Upper lobe of left lung (tissue), 6 donors: ENCODE data around the gene PREPL. TPM values are rescaled to one million over a fixed set of nuclear protein-coding genes. Genes with fewer than 3 reads are reported as not detected.

Source experiments
- ATAC-seq, 2 donors: fragments of 200-7000 bp; cut with Tn5 transposase; one replicate each; pipeline ENCODE4 v1.9.1; 2022; ENCODE audit warnings: mild to moderate bottlenecking in 2 of 2, moderate library complexity in 2 of 2; ENCODE audit not compliant: low FRiP score in 2 of 2
- DNase-seq, 2 donors: peaks; one replicate each; pipeline ENCODE4 v3.0.0-alpha.2; 2019 to 2020
- H3K27ac ChIP-seq, 4 donors: fragments of 200-600 bp; sonication (generic); one replicate each; pipeline ENCODE4 v1.5.1; 2016 to 2019
- H3K27me3 ChIP-seq, 4 donors: fragments of 200-600 bp; sonication (generic); one replicate each; pipeline ENCODE4 v1.5.1; 2017 to 2019
- H3K36me3 ChIP-seq, 4 donors: fragments of 200-600 bp; sonication (generic); one replicate each; pipeline ENCODE4 v1.5.1; 2016 to 2019
- H3K4me1 ChIP-seq, 4 donors: fragments of 200-600 bp; sonication (generic); one replicate each; pipeline ENCODE4 v1.5.1; 2018 to 2019
- H3K4me3 ChIP-seq, 4 donors: fragments of 200-600 bp; sonication (generic); one replicate each; pipeline ENCODE4 v1.5.1; 2017 to 2019; ENCODE audit warnings: mild to moderate bottlenecking in 2 of 4, moderate library complexity in 1 of 4
- H3K9me3 ChIP-seq, 4 donors: fragments of 200-600 bp; sonication (generic); one replicate each; pipeline ENCODE4 v1.5.1; 2018 to 2019
- EP300 ChIP-seq, 4 donors: sonication (generic); formaldehyde crosslinking; IDR thresholded peaks; one replicate each; pipeline ENCODE4 v1.5.1; 2017; ENCODE audit warnings: antibody characterized with exemption in 4 of 4, control low read depth in 2 of 4
- POLR2A ChIP-seq, 4 donors: fragments of 450-650 bp; IDR thresholded peaks; one replicate each; pipeline ENCODE4 v1.5.1; 2016 to 2017; ENCODE audit warnings: antibody characterized with exemption in 4 of 4, mild to moderate bottlenecking in 2 of 4
- POLR2AphosphoS5 ChIP-seq, 2 donors: sonication (generic); formaldehyde crosslinking; IDR thresholded peaks; one replicate each; pipeline ENCODE4 v1.5.1; 2017; ENCODE audit warnings: antibody characterized with exemption in 2 of 2
- WGBS, 2 donors: methylation state at CpG; one replicate each; pipeline ENCODE4 v1.1.5; 2017 to 2018; 5-methylcytosine and 5-hydroxymethylcytosine counted together
- total RNA-seq, 6 donors: library from RNA; depleted of rRNA in 4 of 6; stranded (reverse); fragments of >200 nt in 4 of 6; gene quantifications; one replicate each; pipeline versions ENCODE4 v1.1.0 to v1.2.1, GENCODE V29; 2016 to 2021
- TF ChIP-seq, protein P1 (sequence below), 6 experiments: fragments of 450-650 bp in 4 of 6; fragments of 200-600 bp in 2 of 6; sonication (generic) in 2 of 6; IDR thresholded peaks; one replicate each; pipeline ENCODE4 v1.5.1; 2016 to 2019; ENCODE audit warnings: antibody characterized with exemption in 6 of 6
- donor health status: DM: no; HTN: no; CAD: no; lungs with moderate emphysema.
- donor health status: DM: no; HTN: yes; CAD: no; lungs with severe emphysema.

PREPL gene
- total RNA-seq, 6 donors from 2014 or later, result 21.4 to 54.9 (median 34.2) TPM

DNA sequence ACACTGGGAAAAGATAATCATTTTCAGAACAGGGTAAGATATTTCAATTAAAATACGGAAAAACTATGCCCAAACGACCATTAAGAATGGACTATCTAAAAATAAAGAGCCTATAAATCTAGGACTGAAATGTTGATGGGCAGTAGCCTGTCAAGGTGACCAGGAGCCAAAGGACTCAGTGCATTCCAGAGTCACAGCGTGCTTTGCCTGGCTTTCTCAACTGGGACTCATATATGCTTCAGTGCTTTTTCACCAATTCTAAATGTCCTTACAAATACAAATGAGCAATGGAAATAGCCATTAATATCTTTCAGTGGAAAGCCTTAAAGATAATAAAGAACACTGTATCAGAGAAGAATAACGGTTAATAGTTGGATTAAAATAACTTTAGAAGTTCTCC is 35.4 kb downstream of the PREPL start:
- TF ChIP-seq POLR2A (IDR thresholded peaks at IDR 0.05) (no peak), EP300 (IDR thresholded peaks at IDR 0.05) (no peak), POLR2AphosphoS5 (IDR thresholded peaks at IDR 0.05) (no peak)
- TF ChIP-seq, protein P1, sequence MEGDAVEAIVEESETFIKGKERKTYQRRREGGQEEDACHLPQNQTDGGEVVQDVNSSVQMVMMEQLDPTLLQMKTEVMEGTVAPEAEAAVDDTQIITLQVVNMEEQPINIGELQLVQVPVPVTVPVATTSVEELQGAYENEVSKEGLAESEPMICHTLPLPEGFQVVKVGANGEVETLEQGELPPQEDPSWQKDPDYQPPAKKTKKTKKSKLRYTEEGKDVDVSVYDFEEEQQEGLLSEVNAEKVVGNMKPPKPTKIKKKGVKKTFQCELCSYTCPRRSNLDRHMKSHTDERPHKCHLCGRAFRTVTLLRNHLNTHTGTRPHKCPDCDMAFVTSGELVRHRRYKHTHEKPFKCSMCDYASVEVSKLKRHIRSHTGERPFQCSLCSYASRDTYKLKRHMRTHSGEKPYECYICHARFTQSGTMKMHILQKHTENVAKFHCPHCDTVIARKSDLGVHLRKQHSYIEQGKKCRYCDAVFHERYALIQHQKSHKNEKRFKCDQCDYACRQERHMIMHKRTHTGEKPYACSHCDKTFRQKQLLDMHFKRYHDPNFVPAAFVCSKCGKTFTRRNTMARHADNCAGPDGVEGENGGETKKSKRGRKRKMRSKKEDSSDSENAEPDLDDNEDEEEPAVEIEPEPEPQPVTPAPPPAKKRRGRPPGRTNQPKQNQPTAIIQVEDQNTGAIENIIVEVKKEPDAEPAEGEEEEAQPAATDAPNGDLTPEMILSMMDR (IDR thresholded peaks at IDR 0.05), result no peak
- Histone ChIP-seq H3K9me3 (no peaks in the 10 kb centered on the region), H3K27ac (no peak overlapping the region), H3K36me3 (peaks cover 13 to 90% (median 43%) of the 10 kb centered on the region in 4 donors), H3K27me3 (no peaks in the 10 kb centered on the region), H3K4me3 (no peak overlapping the region), H3K4me1 (no peaks in the 10 kb centered on the region)
- no peak for ATAC-seq
- no peak for DNase-seq
- WGBS, 2 donors, result 87 to 90% methylated on average over 4 of the region's 4 CpGs

DNA sequence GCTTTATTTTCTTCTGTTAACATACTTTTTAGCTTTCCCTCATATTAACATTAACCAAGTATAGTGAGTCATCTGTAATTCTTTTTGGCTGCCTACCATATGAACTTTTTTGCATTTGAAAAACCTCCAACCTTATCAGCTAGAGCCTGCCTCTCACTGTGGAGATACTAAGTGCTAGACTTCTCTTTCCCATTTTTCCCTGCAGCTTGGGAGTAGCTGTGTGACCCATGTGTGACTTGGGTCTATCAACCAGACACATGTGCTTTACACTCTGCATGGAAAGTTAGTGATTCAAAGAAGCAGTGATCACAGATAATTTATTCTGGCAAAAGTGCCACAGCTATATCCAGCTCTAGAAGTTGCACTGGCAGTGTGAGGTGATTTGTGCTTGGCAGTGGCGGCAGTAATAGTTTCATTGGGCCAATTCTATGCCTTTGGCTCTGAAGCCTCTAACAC is 36.3 kb downstream of the PREPL start:
- Histone ChIP-seq H3K4me3 (no peak overlapping the region), H3K36me3 (peaks cover 13 to 96% (median 50%) of the 10 kb centered on the region in 4 donors), H3K9me3 (no peaks in the 10 kb centered on the region), H3K27ac (no peak overlapping the region), H3K4me1 (no peaks in the 10 kb centered on the region), H3K27me3 (no peaks in the 10 kb centered on the region)
- TF ChIP-seq POLR2AphosphoS5 (IDR thresholded peaks at IDR 0.05) (no peak), EP300 (IDR thresholded peaks at IDR 0.05) (no peak), POLR2A (IDR thresholded peaks at IDR 0.05) (no peak)
- TF ChIP-seq, protein P1 (IDR thresholded peaks at IDR 0.05), result no peak
- DNase-seq (no peak), ATAC-seq (peak in 1 of 2 donors; percentile 28)
- WGBS, 2 donors, result 86 to 93% methylated on average over 1 of the region's 1 CpG

DNA sequence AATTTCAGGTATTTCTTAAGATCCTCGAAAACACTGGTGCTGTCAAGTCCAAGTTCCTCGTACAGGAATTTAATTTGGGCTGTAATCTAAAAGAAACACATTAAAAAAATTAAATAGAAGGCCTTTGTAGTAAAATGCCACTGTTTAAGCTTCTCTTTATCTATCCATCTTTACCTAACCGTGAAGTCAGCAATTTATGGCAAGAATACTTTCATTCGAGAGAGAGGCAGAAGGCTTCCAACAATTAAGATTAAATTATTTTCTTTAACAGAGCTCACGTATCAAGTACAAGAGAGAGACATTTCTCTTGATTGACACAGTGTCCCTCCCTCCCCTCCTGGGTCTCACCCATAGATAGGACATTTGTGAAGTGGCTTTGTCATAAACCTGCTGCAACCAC is 39.9 kb downstream of the PREPL start:
- 93 to 94% methylated on average over 5 of the region's 5 CpGs for WGBS, 2 donors
- no peak for DNase-seq
- Histone ChIP-seq H3K27me3 (no peaks in the 10 kb centered on the region), H3K9me3 (no peaks in the 10 kb centered on the region), H3K27ac (no peak overlapping the region), H3K36me3 (peaks cover 13 to 84% (median 40%) of the 10 kb centered on the region in 4 donors), H3K4me1 (no peaks in the 10 kb centered on the region), H3K4me3 (no peak overlapping the region)
- TF ChIP-seq, protein P1 (IDR thresholded peaks at IDR 0.05), result no peak
- TF ChIP-seq POLR2AphosphoS5 (IDR thresholded peaks at IDR 0.05) (no peak), POLR2A (IDR thresholded peaks at IDR 0.05) (no peak), EP300 (IDR thresholded peaks at IDR 0.05) (no peak)
- ATAC-seq, result no peak

DNA sequence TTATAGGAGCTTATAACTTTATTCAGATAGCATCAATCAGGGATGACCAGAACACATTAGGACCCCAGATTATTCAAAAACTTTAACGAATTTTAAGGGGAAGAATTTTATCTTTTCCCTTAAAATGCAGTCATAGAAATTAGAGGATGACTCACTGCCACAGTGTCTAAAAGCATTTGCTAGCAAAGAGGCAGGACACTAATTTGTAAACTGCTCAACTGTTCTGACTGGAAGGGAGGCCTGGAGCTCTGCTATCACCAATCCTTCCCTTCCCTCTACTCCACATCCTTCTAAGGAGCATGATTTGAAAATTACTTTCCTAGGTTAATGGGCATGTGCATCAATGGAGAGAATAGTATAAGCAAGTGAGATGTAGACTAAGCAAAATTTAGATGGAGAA is 40.5 kb downstream of the PREPL start:
- no peak overlapping the region for H3K4me3 ChIP-seq
- no peaks in the 10 kb centered on the region for H3K27me3 ChIP-seq
- H3K9me3 ChIP-seq, result no peaks in the 10 kb centered on the region
- DNase-seq, result no peak
- 76 to 87% methylated on average over 1 of the region's 1 CpG for WGBS, 2 donors
- TF ChIP-seq POLR2AphosphoS5 (IDR thresholded peaks at IDR 0.05) (no peak), POLR2A (IDR thresholded peaks at IDR 0.05) (no peak), EP300 (IDR thresholded peaks at IDR 0.05) (no peak)
- TF ChIP-seq, protein P1 (IDR thresholded peaks at IDR 0.05), result no peak
- H3K36me3 ChIP-seq, result peaks cover 13 to 79% (median 41%) of the 10 kb centered on the region in 4 donors
- no peak for ATAC-seq
- no peak overlapping the region for H3K27ac ChIP-seq
- no peaks in the 10 kb centered on the region for H3K4me1 ChIP-seq

DNA sequence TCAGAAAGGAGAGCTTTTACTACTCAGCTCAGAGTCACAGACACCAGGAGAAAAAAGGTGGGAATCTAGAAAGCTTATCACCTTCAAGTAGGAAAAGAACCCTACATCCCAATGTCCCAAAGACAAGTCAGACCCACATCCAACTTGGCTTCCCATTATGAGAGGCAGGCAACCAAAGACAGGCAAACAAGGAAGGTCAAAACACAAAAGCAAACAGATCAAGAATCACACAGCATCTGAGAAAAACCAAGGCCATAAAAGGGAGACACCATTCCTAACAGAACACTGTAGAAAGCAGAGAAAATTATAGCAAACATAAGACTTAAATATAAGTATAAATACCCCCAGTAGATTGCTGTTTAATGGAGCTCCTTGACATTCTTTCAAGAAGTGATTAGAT is 45.3 kb downstream of the PREPL start:
- Histone ChIP-seq H3K27ac (no peak overlapping the region), H3K4me3 (no peak overlapping the region), H3K4me1 (no peaks in the 10 kb centered on the region), H3K9me3 (peaks cover 1 to 8% (median 6%) of the 10 kb centered on the region in 4 donors), H3K36me3 (peaks cover 0 to 63% (median 20%) of the 10 kb centered on the region in 4 donors), H3K27me3 (no peaks in the 10 kb centered on the region)
- no peak for ATAC-seq
- no peak for DNase-seq
- TF ChIP-seq POLR2A (IDR thresholded peaks at IDR 0.05) (no peak), POLR2AphosphoS5 (IDR thresholded peaks at IDR 0.05) (no peak), EP300 (IDR thresholded peaks at IDR 0.05) (no peak)
- TF ChIP-seq, protein P1 (IDR thresholded peaks at IDR 0.05), result no peak
